ENCODE data around the gene PTPRU.

DNA sequence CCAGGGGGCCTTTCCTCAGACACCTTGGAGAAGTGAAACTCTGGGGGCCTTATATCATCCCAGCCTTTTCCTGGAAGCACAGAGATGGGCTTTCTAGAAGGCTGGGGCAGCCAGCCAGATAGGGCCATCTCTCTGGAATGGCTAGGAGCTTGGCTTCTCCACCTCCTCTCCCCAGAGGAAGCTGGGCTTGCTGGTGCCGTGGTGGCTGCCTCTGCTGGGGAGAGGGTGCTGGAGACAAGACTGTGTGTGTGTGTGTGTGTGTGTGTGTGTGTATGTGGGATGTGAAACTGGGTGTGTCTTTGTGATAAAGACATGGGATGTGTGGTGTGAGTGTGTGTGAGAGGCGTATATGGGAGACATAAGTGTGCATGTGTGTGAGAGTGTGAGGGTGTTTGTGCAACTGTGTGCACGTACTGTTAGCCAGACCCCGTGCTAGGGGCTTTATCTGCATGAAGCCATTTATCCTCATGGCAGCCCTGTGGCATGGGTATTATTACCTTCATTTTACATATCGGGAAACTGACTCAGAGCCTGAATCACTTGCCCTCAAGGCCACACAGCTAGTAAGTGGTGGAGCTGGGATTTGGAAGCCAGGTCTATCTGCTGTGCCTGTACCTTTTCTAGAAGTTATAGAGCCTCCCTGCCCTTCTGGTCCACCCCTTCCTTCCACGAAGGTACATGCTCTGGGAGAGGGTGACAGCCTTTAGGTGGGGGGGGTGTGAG is 44.2 kb downstream of the PTPRU start:
- TF ChIP-seq, protein P1, sequence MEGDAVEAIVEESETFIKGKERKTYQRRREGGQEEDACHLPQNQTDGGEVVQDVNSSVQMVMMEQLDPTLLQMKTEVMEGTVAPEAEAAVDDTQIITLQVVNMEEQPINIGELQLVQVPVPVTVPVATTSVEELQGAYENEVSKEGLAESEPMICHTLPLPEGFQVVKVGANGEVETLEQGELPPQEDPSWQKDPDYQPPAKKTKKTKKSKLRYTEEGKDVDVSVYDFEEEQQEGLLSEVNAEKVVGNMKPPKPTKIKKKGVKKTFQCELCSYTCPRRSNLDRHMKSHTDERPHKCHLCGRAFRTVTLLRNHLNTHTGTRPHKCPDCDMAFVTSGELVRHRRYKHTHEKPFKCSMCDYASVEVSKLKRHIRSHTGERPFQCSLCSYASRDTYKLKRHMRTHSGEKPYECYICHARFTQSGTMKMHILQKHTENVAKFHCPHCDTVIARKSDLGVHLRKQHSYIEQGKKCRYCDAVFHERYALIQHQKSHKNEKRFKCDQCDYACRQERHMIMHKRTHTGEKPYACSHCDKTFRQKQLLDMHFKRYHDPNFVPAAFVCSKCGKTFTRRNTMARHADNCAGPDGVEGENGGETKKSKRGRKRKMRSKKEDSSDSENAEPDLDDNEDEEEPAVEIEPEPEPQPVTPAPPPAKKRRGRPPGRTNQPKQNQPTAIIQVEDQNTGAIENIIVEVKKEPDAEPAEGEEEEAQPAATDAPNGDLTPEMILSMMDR (IDR thresholded peaks at IDR 0.05) = no peak
- no peak for TF ChIP-seq ZFX (IDR thresholded peaks at IDR 0.05; ENCODE audit: borderline replicate concordance)
